H9 (cell line): ENCODE results near the gene KREMEN2. TPM values are rescaled to one million over a fixed set of nuclear protein-coding genes. Genes with fewer than 3 reads are reported as not detected.

Source experiments
- DNase-seq: peaks from one replicate; pipeline ENCODE4 v3.0.0-alpha.2; 2017
- H2AFZ ChIP-seq: one replicate; pipeline ENCODE4 v1.6.1; 2013; ENCODE audit warnings: mild to moderate bottlenecking, low read length, control low read depth, moderate library complexity
- H2AK5ac ChIP-seq: 2 replicates; pipeline ENCODE4 v1.6.1; 2013; ENCODE audit warnings: low read length, control low read depth, mixed read lengths; ENCODE audit not compliant: insufficient read length
- H2BK120ac ChIP-seq: one replicate; pipeline ENCODE4 v1.6.1; 2013; ENCODE audit warnings: low read depth, mild to moderate bottlenecking, low read length, control low read depth, inconsistent platforms; ENCODE audit not compliant: poor library complexity, severe bottlenecking
- H2BK12ac ChIP-seq: 2 replicates; pipeline ENCODE4 v1.6.1; 2013; ENCODE audit warnings: low read length, control low read depth, mixed read lengths, low read depth; ENCODE audit not compliant: insufficient read length
- H2BK15ac ChIP-seq: 2 replicates; pipeline ENCODE4 v1.6.1; 2013; ENCODE audit warnings: low read depth, low read length, control low read depth
- H2BK20ac ChIP-seq: one replicate; pipeline ENCODE4 v1.6.1; 2013; ENCODE audit warnings: low read depth, mild to moderate bottlenecking, low read length, control low read depth, inconsistent platforms; ENCODE audit not compliant: poor library complexity, severe bottlenecking
- H2BK5ac ChIP-seq: 2 replicates; pipeline ENCODE4 v1.6.1; 2013; ENCODE audit warnings: low read length, control low read depth, mixed read lengths; ENCODE audit not compliant: insufficient read length
- H3K14ac ChIP-seq: 2 replicates; pipeline ENCODE4 v1.6.1; 2013; ENCODE audit warnings: low read length, control low read depth; ENCODE audit not compliant: insufficient read depth
- H3K18ac ChIP-seq: 2 replicates; pipeline ENCODE4 v1.6.1; 2013; ENCODE audit warnings: low read depth, mild to moderate bottlenecking, mixed read lengths, low read length, control low read depth; ENCODE audit not compliant: insufficient read length
- H3K23ac ChIP-seq: 2 replicates; pipeline ENCODE4 v1.6.1; 2013; ENCODE audit warnings: low read length, control low read depth, mixed read lengths, low read depth; ENCODE audit not compliant: insufficient read length
- H3K23me2 ChIP-seq: 2 replicates; pipeline ENCODE4 v1.6.1; 2013; ENCODE audit warnings: low read depth, mild to moderate bottlenecking, mixed read lengths, low read length, control low read depth; ENCODE audit not compliant: insufficient read length, poor library complexity, severe bottlenecking
- H3K27ac ChIP-seq: 2 replicates; pipeline ENCODE4 v1.5.1; 2013; ENCODE audit warnings: low read length, control low read depth, mixed read lengths, low read depth; ENCODE audit not compliant: insufficient read length
- H3K27me3 ChIP-seq: 2 replicates; pipeline ENCODE4 v1.6.1; 2013; ENCODE audit warnings: low read length, control low read depth, inconsistent platforms; ENCODE audit not compliant: insufficient read depth
- H3K4ac ChIP-seq: 2 replicates; pipeline ENCODE4 v1.6.1; 2013; ENCODE audit warnings: low read depth, mild to moderate bottlenecking, control low read depth, inconsistent platforms, low read length, moderate library complexity
- H3K4me1 ChIP-seq: 2 replicates; pipeline ENCODE4 v1.6.1; 2013; ENCODE audit warnings: low read length, control low read depth, inconsistent platforms; ENCODE audit not compliant: insufficient read depth
- H3K4me2 ChIP-seq: 2 replicates; pipeline ENCODE4 v1.6.1; 2013; ENCODE audit warnings: low read length, control low read depth, mixed read lengths; ENCODE audit not compliant: insufficient read length, insufficient read depth
- H3K56ac ChIP-seq: 2 replicates; pipeline ENCODE4 v1.6.1; 2013; ENCODE audit warnings: low read depth, mild to moderate bottlenecking, mixed read lengths, low read length, control low read depth; ENCODE audit not compliant: insufficient read length
- H3K79me1 ChIP-seq: 2 replicates; pipeline ENCODE4 v1.6.1; 2013; ENCODE audit warnings: low read depth, mild to moderate bottlenecking, moderate library complexity, low read length, control low read depth, inconsistent platforms; ENCODE audit not compliant: insufficient read depth, poor library complexity, severe bottlenecking
- H3K79me2 ChIP-seq: 2 replicates; pipeline ENCODE4 v1.6.1; 2013; ENCODE audit warnings: low read length, control low read depth, inconsistent platforms; ENCODE audit not compliant: insufficient read depth
- H3K9ac ChIP-seq: 2 replicates; pipeline ENCODE4 v1.6.1; 2013; ENCODE audit warnings: low read length, control low read depth, mixed read lengths; ENCODE audit not compliant: insufficient read length; ENCODE audit errors: extremely low read depth
- H3K9me3 ChIP-seq: one replicate; pipeline ENCODE4 v1.6.1; 2013; ENCODE audit warnings: low read depth, low read length, inconsistent platforms; ENCODE audit not compliant: control insufficient read depth
- H3T11ph ChIP-seq: one replicate; pipeline ENCODE4 v1.6.1; 2013; ENCODE audit warnings: mild to moderate bottlenecking, low read length, control low read depth, inconsistent platforms
- H4K20me1 ChIP-seq: one replicate; pipeline ENCODE4 v1.6.1; 2013; ENCODE audit not compliant: control insufficient read depth, insufficient read length, insufficient read depth
- H4K5ac ChIP-seq: 2 replicates; pipeline ENCODE4 v1.6.1; 2013; ENCODE audit warnings: low read depth, mild to moderate bottlenecking, mixed read lengths, low read length, control low read depth; ENCODE audit not compliant: insufficient read length
- H4K8ac ChIP-seq: replicated peaks from 2 replicates; pipeline ENCODE4 v1.6.1; 2013; ENCODE audit warnings: low read length, control low read depth, mixed read lengths, low read depth; ENCODE audit not compliant: insufficient read length
- H4K91ac ChIP-seq: 2 replicates; pipeline ENCODE4 v1.6.1; 2013; ENCODE audit warnings: low read depth, mild to moderate bottlenecking, moderate library complexity, mixed read lengths, low read length, control low read depth; ENCODE audit not compliant: insufficient read length
- H3K27ac Mint-ChIP-seq, 3 experiments: 2 replicates in 2 of 3; 3 replicates in 1 of 3; pipeline ENCODE4 v1.8.0; 2020 to 2021; ENCODE audit warnings: mixed read lengths in 3 of 3, mild to moderate bottlenecking in 1 of 3, moderate library complexity in 1 of 3
- H3K27me3 Mint-ChIP-seq: 2 replicates; pipeline ENCODE4 v1.8.0; 2021; ENCODE audit warnings: low read depth, mild to moderate bottlenecking, moderate library complexity, mixed read lengths
- H3K36me3 Mint-ChIP-seq, 3 experiments: 2 replicates in 2 of 3; 3 replicates in 1 of 3; pipeline ENCODE4 v1.8.0; 2020 to 2021; ENCODE audit warnings: low read depth in 3 of 3, mixed read lengths in 3 of 3; ENCODE audit not compliant: insufficient read depth in 1 of 3
- H3K4me1 Mint-ChIP-seq, 2 experiments: 2 replicates each; pipeline ENCODE4 v1.8.0; 2020; ENCODE audit warnings: mixed read lengths in 2 of 2
- H3K4me3 Mint-ChIP-seq, 2 experiments: 2 replicates in 1 of 2; 3 replicates in 1 of 2; pipeline ENCODE4 v1.8.0; 2020 to 2021; ENCODE audit warnings: mild to moderate bottlenecking in 2 of 2, mixed read lengths in 2 of 2, moderate library complexity in 1 of 2
- H3K9me3 Mint-ChIP-seq, 2 experiments: 2 replicates in 1 of 2; 3 replicates in 1 of 2; pipeline ENCODE4 v1.8.0; 2020; ENCODE audit warnings: mild to moderate bottlenecking in 2 of 2, mixed read lengths in 2 of 2, moderate library complexity in 1 of 2
- CTCF ChIP-seq: fragments of 200-600 bp; sonication (generic); conservative IDR thresholded peaks from 3 replicates; pipeline ENCODE4 v1.8.0; 2021; ENCODE audit warnings: antibody characterized with exemption, mild to moderate bottlenecking
- WGBS: extraction: QIAGEN DNeasy Blood & Tissue Kit; methylation state at CpG from one replicate; pipeline ENCODE4 v1.1.7; 2013; ENCODE audit warnings: missing lambda C conversion rate, low lambda C conversion rate, mixed read lengths; ENCODE audit not compliant: insufficient read length; ENCODE audit errors: extremely low coverage; 5-methylcytosine and 5-hydroxymethylcytosine counted together
- long read RNA-seq: library from polyadenylated mRNA; unstranded; transcript quantifications from one replicate; pipeline ENCODE4 v2.0.0, GENCODE V29; 2020
- total RNA-seq: library from RNA; stranded (reverse); gene quantifications from 2 replicates; pipeline ENCODE4 v1.2.1, GENCODE V29; 2021

KREMEN2 gene
- 12.8 and 14.6 TPM in 2 replicates for total RNA-seq
- long read RNA-seq, transcript KREMEN2-201 (9 exons, 2,326 nt), result major isoform, 13 of 20 reads
- long read RNA-seq, partial matches to known transcripts, result 0 of 20 reads
- long read RNA-seq, other reads (novel, unspliced or antisense), result 4 of 20 reads

GRCh38 chr16:2963723-2964474 lies at the start of gene KREMEN2:
KREMEN2 (plus strand) TSS chr16:2964275; CDS start chr16:2964521, 246 bp downstream.
- Histone ChIP-seq H4K91ac (no peak within 1 kb of the TSS), H3K27me3 (no peaks in the 10 kb centered on the region), H3K79me2 (no peaks in the 10 kb centered on the region), H3K4me2 (peak within 1 kb of the TSS; percentile 36), H4K8ac (no peak within 1 kb of the TSS), H3K27ac (no peak within 1 kb of the TSS), H3K56ac (no peak within 1 kb of the TSS), H3K23ac (no peak within 1 kb of the TSS), H3K9me3 (no peaks in the 10 kb centered on the region), H2BK120ac (no peak within 1 kb of the TSS), H3K14ac (no peak within 1 kb of the TSS), H3K18ac (no peak within 1 kb of the TSS), H4K20me1 (no peaks in the 10 kb centered on the region), H2AFZ (no peak within 1 kb of the TSS), H3K79me1 (no peaks in the 10 kb centered on the region), H4K5ac (no peak within 1 kb of the TSS), H3T11ph (no peak within 1 kb of the TSS), H2BK5ac (no peak within 1 kb of the TSS), H3K23me2 (peaks cover 15% of the 10 kb centered on the region), H2AK5ac (no peak within 1 kb of the TSS), H3K4ac (no peak within 1 kb of the TSS), H3K4me1 (no peaks in the 10 kb centered on the region; the same call in 1 of the 2 replicates), H3K9ac (no peak within 1 kb of the TSS), H2BK15ac (no peak within 1 kb of the TSS), H2BK20ac (no peak within 1 kb of the TSS), H2BK12ac (no peak within 1 kb of the TSS)
- Mint-ChIP-seq H3K4me3 (peak within 1 kb of the TSS; percentile 84 to 94), H3K27me3 (peaks cover 29% of the 10 kb centered on the region), H3K9me3 (no peaks in the 10 kb centered on the region; a peak in 1 of 5 replicates), H3K27ac (no peak within 1 kb of the TSS), H3K36me3 (peaks cover 0 to 7% (median 0%) of the 10 kb centered on the region in 3 experiments; a peak in 2 of 7 replicates), H3K4me1 (peaks cover 11 to 15% of the 10 kb centered on the region in 2 experiments)
- peak; percentile 90 for DNase-seq
- TF ChIP-seq CTCF, result peak; percentile 46; the same call in 2 of the 3 replicates
- WGBS, result no CpG with 5 or more reads among the region's 60 CpGs
